Smooth muscle cell (in vitro differentiated cells): ENCODE results near the gene TANC2. TPM values are rescaled to one million over a fixed set of nuclear protein-coding genes. Genes with fewer than 3 reads are reported as not detected.

ENCODE experiments used
- DNase-seq: peaks from one replicate; lab custom pipeline; 2025; ENCODE audit not compliant: unreplicated experiment; lab: John Stamatoyannopoulos, UW
- H2AFZ ChIP-seq: fragments of 200-600 bp; sonication (generic); 2 replicates; pipeline ENCODE4 v1.6.0; 2016; ENCODE audit warnings: antibody characterized with exemption, low read depth, mild to moderate bottlenecking
- H3F3A ChIP-seq: fragments of 200-600 bp; sonication (generic); 2 replicates; pipeline ENCODE4 v1.6.0; 2017; ENCODE audit warnings: antibody characterized with exemption, low read depth
- H3K27ac ChIP-seq: fragments of 200-600 bp; sonication (generic); 2 replicates; pipeline ENCODE4 v1.5.1; 2016; ENCODE audit warnings: low read depth, mild to moderate bottlenecking
- H3K27me3 ChIP-seq: fragments of 200-600 bp; sonication (generic); 2 replicates; pipeline ENCODE4 v1.6.1; 2016; ENCODE audit warnings: low read depth, mild to moderate bottlenecking
- H3K36me3 ChIP-seq: fragments of 200-600 bp; sonication (generic); 2 replicates; pipeline ENCODE4 v1.5.1; 2016; ENCODE audit warnings: low read depth
- H3K4me1 ChIP-seq: fragments of 200-600 bp; sonication (generic); 2 replicates; pipeline ENCODE4 v1.5.1; 2016; ENCODE audit warnings: low read depth
- H3K4me2 ChIP-seq: fragments of 200-600 bp; sonication (generic); 2 replicates; pipeline ENCODE4 v1.6.0; 2016; ENCODE audit warnings: mild to moderate bottlenecking
- H3K4me3 ChIP-seq: fragments of 200-600 bp; sonication (generic); 2 replicates; pipeline ENCODE4 v1.5.1; 2016; ENCODE audit warnings: mild to moderate bottlenecking
- H3K79me2 ChIP-seq: fragments of 200-600 bp; sonication (generic); 2 replicates; pipeline ENCODE4 v1.6.0; 2016; ENCODE audit warnings: low read depth, mild to moderate bottlenecking
- H3K9ac ChIP-seq: fragments of 200-600 bp; sonication (generic); 2 replicates; pipeline ENCODE4 v1.6.0; 2016; ENCODE audit warnings: low read depth
- H3K9me3 ChIP-seq: fragments of 200-600 bp; sonication (generic); replicated peaks from 2 replicates; pipeline ENCODE4 v1.5.1; 2016; ENCODE audit warnings: low read depth
- H4K20me1 ChIP-seq: fragments of 200-600 bp; sonication (generic); 2 replicates; pipeline ENCODE4 v1.6.0; 2016; ENCODE audit warnings: low read depth
- CTCF ChIP-seq: fragments of 200-600 bp; sonication (generic); IDR thresholded peaks from 2 replicates; pipeline ENCODE4 v1.5.1; 2017; ENCODE audit warnings: borderline replicate concordance, mild to moderate bottlenecking, antibody characterized with exemption; ENCODE audit not compliant: insufficient read depth, poor library complexity, severe bottlenecking
- WGBS: methylation state at CpG from one replicate; pipeline ENCODE4 v1.1.7; 2016; ENCODE audit warnings: low lambda C conversion rate; 5-methylcytosine and 5-hydroxymethylcytosine counted together
- polyA plus RNA-seq: library from polyadenylated mRNA; unstranded; fragments of >200 nt; fragmentation: Nextera tagmentation; extraction: Ambion mirVana; gene quantifications from 2 replicates; pipeline ENCODE4 v1.2.1, GENCODE V29; 2016
- total RNA-seq: library from RNA; depleted of rRNA; stranded (reverse); fragments of >200 nt; gene quantifications from 2 replicates; pipeline ENCODE4 v1.2.3, GENCODE V29; 2014

Gene TANC2
- total and polyA plus RNA-seq, 2 experiments from 2014 or later, result 8.3 to 27.6 TPM

- WGBS, result 92% methylated on average over 1 of the region's 1 CpG
- Histone ChIP-seq H3K9me3 (no peaks in the 10 kb centered on the region), H3F3A (no peaks in the 10 kb centered on the region), H3K27me3 (no peaks in the 10 kb centered on the region), H3K36me3 (no peaks in the 10 kb centered on the region), H3K4me3 (no peak overlapping the region), H4K20me1 (no peaks in the 10 kb centered on the region), H3K9ac (no peak overlapping the region), H3K4me2 (no peak overlapping the region), H3K27ac (no peak overlapping the region), H3K79me2 (no peaks in the 10 kb centered on the region), H3K4me1 (no peaks in the 10 kb centered on the region), H2AFZ (no peak overlapping the region)
- TF ChIP-seq CTCF, result no peak
- no peak for DNase-seq
These were observed 28.4 kb upstream of the TANC2 start for GRCh38 chr17:62937606-62938005.

GRCh38 chr17:62941358-62941991 lies 24.6 kb upstream of the TANC2 start:
- H3K79me2 ChIP-seq, result no peaks in the 10 kb centered on the region
- no peak overlapping the region for H3K9ac ChIP-seq
- WGBS, result 90% methylated on average over 4 of the region's 4 CpGs
- no peaks in the 10 kb centered on the region for H3K36me3 ChIP-seq
- H4K20me1 ChIP-seq, result no peaks in the 10 kb centered on the region
- H3K9me3 ChIP-seq, result no peaks in the 10 kb centered on the region
- H3K4me3 ChIP-seq, result no peak overlapping the region
- no peaks in the 10 kb centered on the region for H3K4me1 ChIP-seq
- no peaks in the 10 kb centered on the region for H3K27me3 ChIP-seq
- no peak for DNase-seq
- no peak overlapping the region for H2AFZ ChIP-seq
- H3F3A ChIP-seq, result no peaks in the 10 kb centered on the region
- H3K27ac ChIP-seq, result no peak overlapping the region
- H3K4me2 ChIP-seq, result no peak overlapping the region
- TF ChIP-seq CTCF, result no peak

- Histone ChIP-seq H3K27ac (no peak overlapping the region), H3K9me3 (no peaks in the 10 kb centered on the region), H3K4me3 (no peak overlapping the region), H3K79me2 (no peaks in the 10 kb centered on the region), H3K36me3 (no peaks in the 10 kb centered on the region), H3K4me1 (no peaks in the 10 kb centered on the region), H3K4me2 (no peak overlapping the region), H2AFZ (no peak overlapping the region), H3K27me3 (no peaks in the 10 kb centered on the region), H3F3A (no peaks in the 10 kb centered on the region), H4K20me1 (no peaks in the 10 kb centered on the region), H3K9ac (no peak overlapping the region)
- TF ChIP-seq CTCF, result no peak
- WGBS, result 100% methylated on average over 1 of the region's 1 CpG
- DNase-seq, result no peak
These were observed 17.7 kb upstream of the TANC2 start for GRCh38 chr17:62948370-62948769.

GRCh38 chr17:62949036-62949435 lies 17.0 kb upstream of the TANC2 start:
- no peak overlapping the region for H3K9ac ChIP-seq
- no peak overlapping the region for H3K4me2 ChIP-seq
- no peaks in the 10 kb centered on the region for H4K20me1 ChIP-seq
- no peaks in the 10 kb centered on the region for H3K79me2 ChIP-seq
- H3K36me3 ChIP-seq, result no peaks in the 10 kb centered on the region
- TF ChIP-seq CTCF, result no peak
- H3K27me3 ChIP-seq, result no peaks in the 10 kb centered on the region
- H3K9me3 ChIP-seq, result no peaks in the 10 kb centered on the region
- H2AFZ ChIP-seq, result no peak overlapping the region
- no peak overlapping the region for H3K4me3 ChIP-seq
- no peak overlapping the region for H3K27ac ChIP-seq
- no peaks in the 10 kb centered on the region for H3K4me1 ChIP-seq
- H3F3A ChIP-seq, result no peaks in the 10 kb centered on the region
- WGBS, result 62% methylated on average over 3 of the region's 3 CpGs
- DNase-seq, result no peak
